ENCODE data around the gene MACROD2. TPM values are rescaled to one million over a fixed set of nuclear protein-coding genes. Genes with fewer than 3 reads are reported as not detected.

The MACROD2 gene
- total and polyA plus RNA-seq, 2 of the 4 experiments (the other 2 are of a cell fraction): not detected

- no peak overlapping the region for H4K91ac ChIP-seq (ENCODE audit: insufficient read depth, low read depth, low read length)
- H3K36me3 ChIP-seq (ENCODE audit: control insufficient read depth, insufficient read depth, low read length): no peaks in the 10 kb centered on the region
- no peak overlapping the region for H3K27ac ChIP-seq (ENCODE audit: insufficient read depth, low read length)
- H2BK20ac ChIP-seq (ENCODE audit: low read depth, low read length): no peak overlapping the region
- ChIA-PET POLR2A (ENCODE audit: unreplicated experiment) (no interaction called here), CTCF (no interaction called here)
- intact Hi-C loops (cut with micrococcal nuclease) (no loop called here), in situ Hi-C loops (cut with MboI; ENCODE audit: low sequenced_read_pairs) (no loop called here), dilution Hi-C loops (cut with HindIII; ENCODE audit: low sequenced_read_pairs, unreplicated experiment) (no loop called here)
- H3K14ac ChIP-seq (replicated peaks; ENCODE audit: low read depth, low read length): no peak overlapping the region
- no peak overlapping the region for H3K56ac ChIP-seq (ENCODE audit: extremely low read depth, insufficient read depth, low read length)
- no peaks in the 10 kb centered on the region for H3K79me1 ChIP-seq (ENCODE audit: low read depth in 1 of 2, low read length in 2 of 2)
- H3K9me1 ChIP-seq (ENCODE audit: insufficient read depth, low read length): no peaks in the 10 kb centered on the region
- no peak overlapping the region for H3K4ac ChIP-seq (ENCODE audit: low read depth, low read length)
- BruUV-seq (replicated peaks): no TSS peak
- no peak overlapping the region for H3K4me3 ChIP-seq (ENCODE audit: insufficient read depth, low read depth, low read length)
- no peak overlapping the region for H3K9ac ChIP-seq (ENCODE audit: low read depth, low read length)
- no peak overlapping the region for H2AK9ac ChIP-seq (replicated peaks; ENCODE audit: low read depth, low read length, poor library complexity)
- no peak overlapping the region for H2BK15ac ChIP-seq (ENCODE audit: low read depth, low read length)
- H3K18ac ChIP-seq (ENCODE audit: low read depth, low read length): no peak overlapping the region
- WGBS, 2 experiments (ENCODE audit: extremely low coverage in 2 of 2, insufficient read length in 1 of 2): no CpG with 5 or more reads among the region's 6 CpGs
- TF ChIP-seq RCOR1 (IDR thresholded peaks at IDR 0.05; ENCODE audit: insufficient replicate concordance, low read length) (no peak), RFX5 (IDR thresholded peaks at IDR 0.05; ENCODE audit: low read depth, low read length) (no peak), CEBPB (IDR thresholded peaks at IDR 0.05; ENCODE audit: low read depth, low read length) (no peak), FOS (IDR thresholded peaks at IDR 0.05; ENCODE audit: low read depth, low read length) (no peak), CTCF (conservative IDR thresholded peaks at IDR 0.05; ENCODE audit: low read depth, low read length) (no peak), MAZ (IDR thresholded peaks at IDR 0.05; ENCODE audit: borderline replicate concordance, low read depth, low read length) (no peak), RAD21 (IDR thresholded peaks at IDR 0.05; ENCODE audit: low read length) (no peak)
- H2BK5ac ChIP-seq (ENCODE audit: low read depth, low read length, poor library complexity, severe bottlenecking): no peak overlapping the region
- H3K27me3 ChIP-seq (ENCODE audit: control insufficient read depth, insufficient read depth, low read length): no peaks in the 10 kb centered on the region
- DNase-seq (peak; percentile 34), ATAC-seq (ENCODE audit: low read depth) (no peak)
- no peak overlapping the region for H3K4me2 ChIP-seq (ENCODE audit: low read depth, low read length)
- no peaks in the 10 kb centered on the region for H3K4me1 ChIP-seq (ENCODE audit: control insufficient read depth, insufficient read depth, low read length)
- H3K23ac ChIP-seq (ENCODE audit: low read depth, low read length): no peak overlapping the region
- no peaks in the 10 kb centered on the region for H4K20me1 ChIP-seq (ENCODE audit: insufficient read depth, low read length)
- no peak overlapping the region for H4K5ac ChIP-seq (ENCODE audit: low read depth, low read length)
- H4K8ac ChIP-seq (ENCODE audit: low read depth in 2 of 2, low read length in 2 of 2): no peak overlapping the region
- H2AFZ ChIP-seq (replicated peaks; ENCODE audit: low read length, poor library complexity): no peak overlapping the region
- H2AK5ac ChIP-seq (ENCODE audit: low read depth, low read length): no peak overlapping the region
- H3K9me3 ChIP-seq (ENCODE audit: control insufficient read depth, insufficient read depth, low read length): no peaks in the 10 kb centered on the region
- H2BK120ac ChIP-seq (ENCODE audit: low read depth, low read length): no peak overlapping the region
These were observed 558.6 kb downstream of the MACROD2 start for GRCh38 chr20:14553774-14554534.

All from IMR-90 (cell line).